Measurements from ENCODE around the gene OR5M8.

Gene OR5M8

DNA sequence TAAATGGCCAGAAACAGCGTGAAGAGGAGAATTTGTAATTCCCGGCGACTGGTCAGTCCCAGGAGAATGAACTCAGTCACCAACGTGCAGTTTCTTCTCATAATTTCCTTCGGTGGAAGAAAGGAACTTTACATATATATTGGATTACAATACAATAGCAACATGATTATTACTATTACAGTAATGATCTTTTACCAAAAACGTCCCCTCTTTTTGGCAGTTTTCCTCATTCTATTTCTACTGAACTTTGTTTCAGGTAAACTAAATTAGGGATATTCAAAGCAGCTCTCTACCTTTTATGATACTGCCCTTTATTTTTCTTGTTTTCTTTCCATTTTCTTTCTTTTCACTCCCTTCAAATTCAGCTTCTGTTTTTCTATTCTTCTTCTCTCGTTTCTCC, at the start of gene OR5M8:
OR5M8 (minus strand) TSS at position 101 of the 400 bp plus-strand sequence; CDS start at position 101, 0 bp downstream.
- no peak for DNase-seq

DNA sequence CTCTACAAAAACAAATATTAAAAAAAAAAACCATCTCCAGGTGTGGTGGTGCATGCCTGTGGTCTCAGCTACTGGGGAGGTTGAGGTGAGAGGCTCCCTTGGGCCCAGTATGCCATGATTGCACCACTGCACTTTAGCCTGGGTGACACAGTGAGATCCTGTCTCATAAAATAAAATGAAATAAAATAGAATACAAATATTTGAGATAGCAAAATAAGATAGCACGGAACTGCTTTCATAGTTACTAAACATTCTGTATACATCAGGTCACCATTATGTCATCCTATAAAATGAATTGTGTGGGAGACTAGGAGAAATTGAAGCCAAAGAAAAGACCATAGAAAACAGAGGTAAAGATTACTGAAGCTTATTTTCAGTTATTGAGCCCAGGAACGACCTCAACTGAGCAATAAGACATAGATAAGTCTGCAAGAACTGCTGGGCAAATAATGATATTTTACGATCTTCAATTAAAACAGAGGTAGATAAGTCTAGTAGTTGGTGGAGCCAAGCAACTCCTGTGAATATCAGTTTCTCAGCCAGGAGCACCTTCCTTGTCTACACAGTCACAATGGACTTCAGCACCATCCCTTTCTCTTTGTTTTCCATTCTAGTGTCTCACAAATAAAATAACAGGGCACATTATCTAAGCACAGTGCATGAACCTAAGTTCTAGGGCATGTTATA, 42.0 kb upstream of the OR5M8 start:
- no peak for DNase-seq

DNA sequence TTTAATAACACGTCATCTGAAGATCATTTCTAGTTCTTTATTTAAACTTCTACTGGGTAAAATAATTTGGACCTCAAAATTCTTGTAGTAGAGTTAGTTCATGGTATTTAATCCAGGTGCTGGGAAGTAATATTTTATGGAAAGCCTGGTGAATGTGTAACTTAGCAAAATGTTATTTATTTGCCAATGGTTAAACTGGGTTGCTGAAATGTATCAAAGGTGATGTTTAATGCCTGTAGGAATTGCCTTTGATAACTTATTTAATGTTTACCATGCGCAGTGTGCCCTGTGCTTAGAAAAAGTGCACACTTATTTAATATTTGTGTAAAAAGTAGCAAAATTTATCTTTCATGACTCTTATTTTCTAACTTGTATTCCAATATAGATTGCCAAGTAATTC, 40.7 kb upstream of the OR5M8 start:
- DNase-seq = no peak

- DNase-seq = no peak
Observed at GRCh38 chr11:56522008-56522407, 30.8 kb upstream of the OR5M8 start.

GRCh38 chr11:56513280-56513679, 22.1 kb upstream of the OR5M8 start:
- no peak for DNase-seq

DNA sequence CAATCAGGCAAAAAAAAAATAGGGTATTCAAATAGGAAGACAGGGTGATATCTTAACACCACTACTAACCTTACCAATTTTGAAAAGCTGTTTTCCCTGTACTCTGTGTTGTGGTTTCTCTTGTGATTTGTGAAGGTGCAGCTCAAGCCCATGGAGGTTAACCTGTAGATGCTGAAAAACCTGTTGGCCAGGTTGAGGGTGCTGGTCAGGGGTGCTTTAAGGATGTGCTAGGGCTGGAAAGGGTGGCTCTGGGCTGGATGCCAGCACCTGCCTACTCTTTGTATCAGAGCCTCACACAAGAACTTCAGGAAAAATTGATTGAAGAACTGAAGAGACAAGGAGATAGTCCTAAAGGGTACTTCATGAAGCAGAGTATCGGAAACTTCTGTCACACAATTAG, 18.3 kb upstream of the OR5M8 start:
- DNase-seq = no peak

DNA sequence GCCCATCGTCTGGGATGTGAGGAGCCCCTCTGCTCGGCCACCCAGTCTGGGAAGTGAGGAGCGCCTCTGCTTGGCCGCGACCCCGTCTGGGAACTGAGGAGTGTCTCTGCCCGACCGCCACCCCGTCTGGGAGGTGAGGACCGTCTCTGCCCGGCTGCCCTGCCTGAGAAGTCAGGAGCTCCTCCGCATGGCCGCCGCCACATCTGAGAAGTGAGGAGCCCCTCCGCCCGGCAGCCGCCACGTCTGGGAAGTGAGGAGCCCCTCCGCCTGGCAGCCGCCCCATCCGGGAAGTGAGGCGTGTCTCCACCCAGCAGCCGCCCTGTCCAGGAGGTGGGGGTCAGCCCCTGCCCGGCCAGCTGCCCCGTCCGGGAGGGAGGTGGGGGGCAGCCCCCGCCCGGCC, 5.8 kb upstream of the OR5M8 start:
- DNase-seq = no peak

GRCh38 chr11:56495117-56495516, 3.9 kb upstream of the OR5M8 start:
- DNase-seq = no peak

- no peak for DNase-seq
Observed at GRCh38 chr11:56486801-56487200, 4.4 kb downstream of the OR5M8 start.

DNA sequence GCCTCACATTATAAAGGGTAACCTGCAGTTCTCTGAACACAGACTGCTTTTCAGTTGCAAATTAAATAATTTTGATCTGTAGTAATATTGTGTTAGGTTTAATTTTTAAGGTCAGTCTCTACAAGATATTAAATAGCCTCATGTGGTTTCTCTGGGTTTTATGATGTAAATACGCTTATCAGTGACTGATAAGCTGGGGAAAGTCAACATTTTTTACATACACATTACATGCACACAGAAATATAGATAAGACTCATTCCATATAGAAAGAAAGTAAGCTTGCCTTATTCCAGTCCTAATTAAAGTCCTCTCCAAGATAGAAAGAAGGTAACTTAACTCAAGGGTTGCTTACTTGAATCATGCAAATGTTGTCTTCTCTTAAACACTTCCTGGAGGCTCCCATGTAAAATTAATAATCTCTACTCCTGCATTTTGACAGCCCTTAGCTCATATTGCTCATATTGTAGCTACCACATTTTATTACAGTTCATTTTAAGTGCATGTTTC, 16.4 kb downstream of the OR5M8 start:
- DNase-seq = no peak

DNA sequence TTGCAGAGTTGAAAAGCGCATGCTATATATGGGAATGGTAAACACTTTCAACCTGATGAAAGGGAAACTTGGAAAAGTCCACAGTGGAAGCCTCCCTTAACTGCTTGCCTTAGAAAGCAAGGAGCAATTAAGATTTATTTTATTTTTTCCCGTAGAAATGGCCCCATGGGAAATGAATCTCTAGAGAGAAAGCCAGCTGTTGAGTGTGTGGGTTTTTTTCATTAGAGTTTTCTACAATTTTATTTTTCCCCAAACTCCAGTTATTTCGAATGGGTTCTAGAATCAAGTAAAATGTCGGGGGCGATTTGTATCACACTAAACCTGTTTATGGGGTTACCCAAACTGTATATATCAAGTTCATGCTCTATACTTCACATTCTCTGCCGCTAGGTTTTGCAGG, 17.9 kb downstream of the OR5M8 start, which contains the start of gene OR5M3:
OR5M3 (minus strand) TSS at position 101 of the 400 bp plus-strand sequence. CDS start 2,855 bp downstream, outside the sequence.
- DNase-seq = no peak

- DNase-seq = no peak
Observed at GRCh38 chr11:56457076-56457475, 34.1 kb downstream of the OR5M8 start.

- DNase-seq = no peak
Observed at GRCh38 chr11:56453521-56453920, 37.6 kb downstream of the OR5M8 start.

Data from activated CD4-positive, CD25-positive, alpha-beta regulatory T cell treated with anti-CD3 and anti-CD28 coated beads, Interleukin-2, amount 50 U/mL, for 72 hours (primary cell).